HL-60 (cell line): Measurements from ENCODE around the gene ALDH7A1.

ENCODE experiments used
- DNase-seq, 2 experiments: peaks; one replicate each; pipeline ENCODE4 v3.0.0-alpha.2; 2010 to 2020; ENCODE audit warnings: low read depth in 1 of 2, low spot score in 1 of 2
- H3K27ac ChIP-seq: fragments of 250-450 bp; sonication (Bioruptor Pico); replicated peaks from 2 replicates; pipeline ENCODE4 v1.5.1; 2020; ENCODE audit warnings: mild to moderate bottlenecking, moderate library complexity
- H3K27me3 ChIP-seq: fragments of 250-450 bp; sonication (Bioruptor Pico); 2 replicates; pipeline ENCODE4 v1.5.1; 2021; ENCODE audit warnings: mild to moderate bottlenecking, moderate library complexity; ENCODE audit not compliant: insufficient read depth, poor library complexity, severe bottlenecking
- H3K4me3 ChIP-seq: replicated peaks from 2 replicates; pipeline ENCODE4 v1.5.1; 2011; ENCODE audit warnings: mild to moderate bottlenecking, control low read depth, low read length; ENCODE audit not compliant: insufficient read depth
- GABPA ChIP-seq: IDR thresholded peaks from 2 replicates; pipeline ENCODE4 v1.6.1; 2012; ENCODE audit warnings: low read depth
- POLR2AphosphoS5 ChIP-seq: IDR thresholded peaks from 2 replicates; pipeline ENCODE4 v1.6.1; 2012; ENCODE audit warnings: low read depth
- SPI1 ChIP-seq: IDR thresholded peaks from 2 replicates; pipeline ENCODE4 v1.6.1; 2012; ENCODE audit warnings: low read depth, mild to moderate bottlenecking, borderline replicate concordance
- TF ChIP-seq, protein P1 (sequence below): IDR thresholded peaks from one replicate; pipeline ENCODE4 v1.5.1; 2011; ENCODE audit warnings: low read length, control low read depth, inconsistent platforms; ENCODE audit not compliant: insufficient read depth
- TF ChIP-seq, protein P2 (sequence below): IDR thresholded peaks from 2 replicates; pipeline ENCODE4 v1.6.1; 2012; ENCODE audit warnings: low read depth; ENCODE audit not compliant: insufficient replicate concordance

ALDH7A1 gene

DNA sequence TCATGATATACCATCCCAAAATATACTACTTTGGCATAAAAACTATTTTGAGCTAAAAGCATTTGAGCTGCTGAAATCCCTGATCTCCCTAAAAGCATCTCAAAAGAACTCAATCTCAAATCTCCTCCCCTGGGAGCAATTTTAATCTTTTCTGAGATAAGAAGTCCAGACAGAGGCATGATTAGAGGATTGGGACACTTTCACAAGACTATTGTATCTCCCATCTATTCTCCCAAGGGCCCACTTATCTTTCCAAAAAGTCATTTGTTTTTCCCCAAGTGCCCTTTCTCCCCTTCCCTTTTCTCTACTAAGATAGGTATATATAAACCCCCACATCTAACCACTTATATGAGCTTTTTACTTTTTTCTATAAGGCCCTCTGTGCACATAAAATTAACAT lies 79.7 kb downstream of the ALDH7A1 start:
- H3K4me3 ChIP-seq, result no peak overlapping the region
- DNase-seq, result no peak
- H3K27me3 ChIP-seq, result no peaks in the 10 kb centered on the region
- no peak overlapping the region for H3K27ac ChIP-seq
- no peak for TF ChIP-seq SPI1
- TF ChIP-seq, protein P1, sequence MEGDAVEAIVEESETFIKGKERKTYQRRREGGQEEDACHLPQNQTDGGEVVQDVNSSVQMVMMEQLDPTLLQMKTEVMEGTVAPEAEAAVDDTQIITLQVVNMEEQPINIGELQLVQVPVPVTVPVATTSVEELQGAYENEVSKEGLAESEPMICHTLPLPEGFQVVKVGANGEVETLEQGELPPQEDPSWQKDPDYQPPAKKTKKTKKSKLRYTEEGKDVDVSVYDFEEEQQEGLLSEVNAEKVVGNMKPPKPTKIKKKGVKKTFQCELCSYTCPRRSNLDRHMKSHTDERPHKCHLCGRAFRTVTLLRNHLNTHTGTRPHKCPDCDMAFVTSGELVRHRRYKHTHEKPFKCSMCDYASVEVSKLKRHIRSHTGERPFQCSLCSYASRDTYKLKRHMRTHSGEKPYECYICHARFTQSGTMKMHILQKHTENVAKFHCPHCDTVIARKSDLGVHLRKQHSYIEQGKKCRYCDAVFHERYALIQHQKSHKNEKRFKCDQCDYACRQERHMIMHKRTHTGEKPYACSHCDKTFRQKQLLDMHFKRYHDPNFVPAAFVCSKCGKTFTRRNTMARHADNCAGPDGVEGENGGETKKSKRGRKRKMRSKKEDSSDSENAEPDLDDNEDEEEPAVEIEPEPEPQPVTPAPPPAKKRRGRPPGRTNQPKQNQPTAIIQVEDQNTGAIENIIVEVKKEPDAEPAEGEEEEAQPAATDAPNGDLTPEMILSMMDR, result no peak
- no peak for TF ChIP-seq GABPA
- TF ChIP-seq, protein P2, sequence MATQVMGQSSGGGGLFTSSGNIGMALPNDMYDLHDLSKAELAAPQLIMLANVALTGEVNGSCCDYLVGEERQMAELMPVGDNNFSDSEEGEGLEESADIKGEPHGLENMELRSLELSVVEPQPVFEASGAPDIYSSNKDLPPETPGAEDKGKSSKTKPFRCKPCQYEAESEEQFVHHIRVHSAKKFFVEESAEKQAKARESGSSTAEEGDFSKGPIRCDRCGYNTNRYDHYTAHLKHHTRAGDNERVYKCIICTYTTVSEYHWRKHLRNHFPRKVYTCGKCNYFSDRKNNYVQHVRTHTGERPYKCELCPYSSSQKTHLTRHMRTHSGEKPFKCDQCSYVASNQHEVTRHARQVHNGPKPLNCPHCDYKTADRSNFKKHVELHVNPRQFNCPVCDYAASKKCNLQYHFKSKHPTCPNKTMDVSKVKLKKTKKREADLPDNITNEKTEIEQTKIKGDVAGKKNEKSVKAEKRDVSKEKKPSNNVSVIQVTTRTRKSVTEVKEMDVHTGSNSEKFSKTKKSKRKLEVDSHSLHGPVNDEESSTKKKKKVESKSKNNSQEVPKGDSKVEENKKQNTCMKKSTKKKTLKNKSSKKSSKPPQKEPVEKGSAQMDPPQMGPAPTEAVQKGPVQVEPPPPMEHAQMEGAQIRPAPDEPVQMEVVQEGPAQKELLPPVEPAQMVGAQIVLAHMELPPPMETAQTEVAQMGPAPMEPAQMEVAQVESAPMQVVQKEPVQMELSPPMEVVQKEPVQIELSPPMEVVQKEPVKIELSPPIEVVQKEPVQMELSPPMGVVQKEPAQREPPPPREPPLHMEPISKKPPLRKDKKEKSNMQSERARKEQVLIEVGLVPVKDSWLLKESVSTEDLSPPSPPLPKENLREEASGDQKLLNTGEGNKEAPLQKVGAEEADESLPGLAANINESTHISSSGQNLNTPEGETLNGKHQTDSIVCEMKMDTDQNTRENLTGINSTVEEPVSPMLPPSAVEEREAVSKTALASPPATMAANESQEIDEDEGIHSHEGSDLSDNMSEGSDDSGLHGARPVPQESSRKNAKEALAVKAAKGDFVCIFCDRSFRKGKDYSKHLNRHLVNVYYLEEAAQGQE, result no peak
- no peak for TF ChIP-seq POLR2AphosphoS5

DNA sequence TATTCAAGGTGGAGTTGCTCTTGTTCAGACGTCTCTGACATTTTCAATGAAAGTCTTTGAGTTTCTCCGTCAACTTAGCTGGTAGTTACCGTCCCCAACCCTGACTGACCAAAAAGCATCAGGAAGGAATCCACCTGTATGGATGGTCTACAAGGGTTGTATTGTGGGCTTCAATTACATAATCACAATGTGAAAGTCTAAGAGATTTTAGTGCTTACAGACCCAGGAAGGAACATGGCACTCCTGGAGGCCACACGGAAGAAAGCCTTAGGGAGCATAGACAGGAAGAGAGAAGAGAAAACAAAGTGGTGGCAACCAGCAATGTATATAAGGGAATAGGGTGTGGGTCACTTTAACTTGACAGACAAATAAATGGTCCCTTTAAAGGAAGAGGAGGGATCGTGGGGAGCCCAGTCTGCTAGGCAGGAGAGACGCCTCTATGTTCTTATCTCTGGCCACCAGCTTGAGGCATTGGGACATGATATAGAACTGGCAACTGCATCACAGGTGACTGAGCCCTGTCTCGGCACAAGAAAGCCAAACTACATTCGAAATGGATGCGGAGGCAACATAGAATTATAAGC lies 80.4 kb downstream of the ALDH7A1 start:
- Histone ChIP-seq H3K27ac (no peak overlapping the region), H3K27me3 (no peaks in the 10 kb centered on the region), H3K4me3 (no peak overlapping the region)
- no peak for DNase-seq
- TF ChIP-seq SPI1 (no peak), POLR2AphosphoS5 (no peak), GABPA (no peak)
- TF ChIP-seq, protein P1, result no peak
- TF ChIP-seq, protein P2, result no peak

DNA sequence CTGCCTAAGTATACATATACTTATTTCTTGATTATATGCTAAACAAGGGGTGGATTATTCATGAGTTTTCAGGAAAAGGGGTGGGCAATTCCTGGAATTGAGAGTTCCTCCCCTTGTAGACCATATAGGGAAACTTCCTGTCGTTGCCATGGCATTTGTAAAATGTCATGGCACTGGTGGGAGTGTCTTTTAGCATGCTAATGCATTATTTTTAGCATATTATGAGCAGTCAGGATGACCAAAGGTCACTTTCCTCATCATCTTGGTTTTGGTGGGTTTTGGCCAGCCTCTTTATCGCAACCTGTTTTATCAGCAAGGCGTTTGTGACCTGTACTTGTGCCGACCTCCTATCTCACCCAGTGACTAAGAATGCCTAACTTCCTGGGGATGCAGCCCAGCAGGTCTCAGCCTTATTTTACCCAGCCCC lies 80.9 kb downstream of the ALDH7A1 start:
- TF ChIP-seq, protein P1, result no peak
- no peak for TF ChIP-seq SPI1
- TF ChIP-seq POLR2AphosphoS5, result no peak
- no peak for TF ChIP-seq GABPA
- Histone ChIP-seq H3K27me3 (no peaks in the 10 kb centered on the region), H3K4me3 (no peak overlapping the region), H3K27ac (no peak overlapping the region)
- no peak for DNase-seq

DNA sequence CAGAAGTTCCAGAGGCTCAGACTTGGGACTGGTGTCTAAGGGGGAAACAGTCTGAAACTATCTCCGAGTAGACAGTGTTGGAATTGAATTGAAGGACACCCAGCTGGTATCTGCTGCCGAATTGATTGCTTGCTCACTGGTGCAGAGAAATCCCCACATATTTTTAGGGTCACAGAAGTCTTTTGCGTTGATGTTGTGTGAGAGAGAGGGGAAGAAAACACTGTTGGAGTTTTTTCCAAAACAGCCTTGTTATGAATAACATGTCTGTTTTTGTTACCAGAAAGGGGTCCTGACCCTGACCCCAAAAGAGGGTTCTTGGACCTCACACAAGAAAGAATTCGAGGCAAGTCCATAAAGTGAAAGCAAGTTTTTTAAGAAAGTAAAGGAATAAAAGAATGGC lies 81.3 kb downstream of the ALDH7A1 start:
- H3K27me3 ChIP-seq, result no peaks in the 10 kb centered on the region
- H3K27ac ChIP-seq, result no peak overlapping the region
- DNase-seq, result no peak

More for the DNA sequence above, 81.3 kb downstream of the ALDH7A1 start:
- no peak overlapping the region for H3K4me3 ChIP-seq
- TF ChIP-seq GABPA, result no peak
- TF ChIP-seq SPI1, result no peak
- TF ChIP-seq, protein P2, result no peak
- no peak for TF ChIP-seq POLR2AphosphoS5
- TF ChIP-seq, protein P1, result no peak
